ENCODE measurements around the gene BABAM2.

DNA sequence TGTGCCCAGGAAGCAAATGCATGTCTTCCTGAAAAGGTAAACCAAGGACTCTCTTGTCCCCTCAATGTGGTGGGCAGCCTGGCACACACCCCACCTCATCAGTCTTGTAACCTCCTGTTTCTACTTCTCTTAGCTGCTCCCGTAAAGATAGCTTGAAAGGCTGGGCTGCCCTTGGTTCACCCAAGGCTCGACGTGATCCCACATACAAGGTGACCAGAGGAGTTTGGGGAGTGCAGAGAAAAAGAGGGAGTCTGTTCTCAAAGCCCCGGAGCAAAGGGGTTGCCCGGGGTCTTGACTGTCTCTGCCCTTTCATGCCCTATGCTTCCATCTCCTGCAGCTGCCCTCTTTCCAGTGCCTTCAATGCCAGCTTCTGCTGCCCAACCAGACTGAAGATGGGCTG lies 483.8 kb downstream of the BABAM2 start:
- TF ChIP-seq POLR2A (IDR thresholded peaks at IDR 0.05), result no peak
- TF ChIP-seq, protein P1, sequence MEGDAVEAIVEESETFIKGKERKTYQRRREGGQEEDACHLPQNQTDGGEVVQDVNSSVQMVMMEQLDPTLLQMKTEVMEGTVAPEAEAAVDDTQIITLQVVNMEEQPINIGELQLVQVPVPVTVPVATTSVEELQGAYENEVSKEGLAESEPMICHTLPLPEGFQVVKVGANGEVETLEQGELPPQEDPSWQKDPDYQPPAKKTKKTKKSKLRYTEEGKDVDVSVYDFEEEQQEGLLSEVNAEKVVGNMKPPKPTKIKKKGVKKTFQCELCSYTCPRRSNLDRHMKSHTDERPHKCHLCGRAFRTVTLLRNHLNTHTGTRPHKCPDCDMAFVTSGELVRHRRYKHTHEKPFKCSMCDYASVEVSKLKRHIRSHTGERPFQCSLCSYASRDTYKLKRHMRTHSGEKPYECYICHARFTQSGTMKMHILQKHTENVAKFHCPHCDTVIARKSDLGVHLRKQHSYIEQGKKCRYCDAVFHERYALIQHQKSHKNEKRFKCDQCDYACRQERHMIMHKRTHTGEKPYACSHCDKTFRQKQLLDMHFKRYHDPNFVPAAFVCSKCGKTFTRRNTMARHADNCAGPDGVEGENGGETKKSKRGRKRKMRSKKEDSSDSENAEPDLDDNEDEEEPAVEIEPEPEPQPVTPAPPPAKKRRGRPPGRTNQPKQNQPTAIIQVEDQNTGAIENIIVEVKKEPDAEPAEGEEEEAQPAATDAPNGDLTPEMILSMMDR (IDR thresholded peaks at IDR 0.05 in 4 of 5, conservative IDR thresholded peaks at IDR 0.05 in 1 of 5), result no peak

Data from gastrocnemius medialis (tissue), 4 donors.